H1 (cell line): Measurements from ENCODE around the gene GPR65.

Experiments used
- JUND ChIP-seq: IDR thresholded peaks from 2 replicates; pipeline ENCODE4 v1.6.1; 2011; ENCODE audit warnings: mild to moderate bottlenecking, improper control_type of control experiment, low read length
- RFX5 ChIP-seq: IDR thresholded peaks from 2 replicates; pipeline ENCODE4 v1.6.1; 2011; ENCODE audit warnings: low read depth, low read length, improper control_type of control experiment, borderline replicate concordance
- TF ChIP-seq, protein P1 (sequence below), 3 experiments: IDR thresholded peaks; 1 replicate in 2 of 3; 2 replicates in 1 of 3; pipeline versions ENCODE4 v1.5.1 to v1.6.1; 2011; ENCODE audit warnings: low read length in 3 of 3, mild to moderate bottlenecking in 3 of 3, inconsistent platforms in 2 of 3, low read depth in 1 of 3, moderate library complexity in 1 of 3; ENCODE audit not compliant: insufficient read depth in 1 of 3; ENCODE audit errors: control extremely low read depth in 1 of 3

DNA sequence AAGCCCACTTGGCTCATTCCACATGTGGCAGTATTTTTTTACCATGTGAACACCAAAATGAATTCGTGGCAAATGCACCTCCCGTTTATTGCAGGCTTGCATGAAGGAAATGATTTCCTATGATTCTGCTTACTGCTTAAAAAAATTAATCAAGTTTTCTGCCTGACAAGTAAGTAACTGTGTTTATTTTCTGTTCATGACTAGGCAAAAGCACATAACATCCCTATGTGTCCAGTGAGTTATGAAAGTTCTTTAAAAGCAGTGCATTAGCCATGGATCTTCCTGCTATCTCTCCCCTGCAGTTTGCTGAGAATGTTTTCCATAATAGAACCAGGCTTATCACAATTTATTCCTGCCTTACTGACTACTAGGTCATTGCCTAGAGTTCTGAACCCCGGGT lies 20.4 kb downstream of the GPR65 start:
- TF ChIP-seq, protein P1, sequence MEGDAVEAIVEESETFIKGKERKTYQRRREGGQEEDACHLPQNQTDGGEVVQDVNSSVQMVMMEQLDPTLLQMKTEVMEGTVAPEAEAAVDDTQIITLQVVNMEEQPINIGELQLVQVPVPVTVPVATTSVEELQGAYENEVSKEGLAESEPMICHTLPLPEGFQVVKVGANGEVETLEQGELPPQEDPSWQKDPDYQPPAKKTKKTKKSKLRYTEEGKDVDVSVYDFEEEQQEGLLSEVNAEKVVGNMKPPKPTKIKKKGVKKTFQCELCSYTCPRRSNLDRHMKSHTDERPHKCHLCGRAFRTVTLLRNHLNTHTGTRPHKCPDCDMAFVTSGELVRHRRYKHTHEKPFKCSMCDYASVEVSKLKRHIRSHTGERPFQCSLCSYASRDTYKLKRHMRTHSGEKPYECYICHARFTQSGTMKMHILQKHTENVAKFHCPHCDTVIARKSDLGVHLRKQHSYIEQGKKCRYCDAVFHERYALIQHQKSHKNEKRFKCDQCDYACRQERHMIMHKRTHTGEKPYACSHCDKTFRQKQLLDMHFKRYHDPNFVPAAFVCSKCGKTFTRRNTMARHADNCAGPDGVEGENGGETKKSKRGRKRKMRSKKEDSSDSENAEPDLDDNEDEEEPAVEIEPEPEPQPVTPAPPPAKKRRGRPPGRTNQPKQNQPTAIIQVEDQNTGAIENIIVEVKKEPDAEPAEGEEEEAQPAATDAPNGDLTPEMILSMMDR (IDR thresholded peaks at IDR 0.05; ENCODE audit: control extremely low read depth in 1 of 3, insufficient read depth in 1 of 3, low read depth in 1 of 3, low read length in 3 of 3) = no peak
- no peak for TF ChIP-seq JUND
- TF ChIP-seq RFX5 = no peak
